Activated naive CD8-positive, alpha-beta T cell treated with anti-CD3 and anti-CD28 coated beads for 36 hours (primary cell): ENCODE data around the gene SPRN. TPM values are rescaled to one million over a fixed set of nuclear protein-coding genes. Genes with fewer than 3 reads are reported as not detected.

Source experiments
- DNase-seq: peaks from one replicate; pipeline ENCODE4 v3.0.0; 2021
- H3K27ac Mint-ChIP-seq: one replicate; pipeline ENCODE4 v1.8.0; 2022; ENCODE audit warnings: mild to moderate bottlenecking, moderate library complexity, mixed read lengths
- H3K27me3 Mint-ChIP-seq: one replicate; pipeline ENCODE4 v1.8.0; 2022; ENCODE audit warnings: mild to moderate bottlenecking, mixed read lengths
- H3K36me3 Mint-ChIP-seq: one replicate; pipeline ENCODE4 v1.8.0; 2021; ENCODE audit warnings: mild to moderate bottlenecking, mixed read lengths
- H3K4me1 Mint-ChIP-seq: one replicate; pipeline ENCODE4 v1.8.0; 2021; ENCODE audit warnings: mixed read lengths
- H3K4me3 Mint-ChIP-seq: one replicate; pipeline ENCODE4 v1.8.0; 2022; ENCODE audit warnings: mild to moderate bottlenecking, moderate library complexity, mixed read lengths
- H3K9me3 Mint-ChIP-seq: one replicate; pipeline ENCODE4 v1.8.0; 2022; ENCODE audit warnings: mixed read lengths
- total RNA-seq, 2 experiments: library from RNA; stranded (reverse); gene quantifications; one replicate each; pipeline ENCODE4 v1.2.3, GENCODE V29; 2021

Gene SPRN
- total RNA-seq, 2 experiments from 2014 or later: not detected

DNA sequence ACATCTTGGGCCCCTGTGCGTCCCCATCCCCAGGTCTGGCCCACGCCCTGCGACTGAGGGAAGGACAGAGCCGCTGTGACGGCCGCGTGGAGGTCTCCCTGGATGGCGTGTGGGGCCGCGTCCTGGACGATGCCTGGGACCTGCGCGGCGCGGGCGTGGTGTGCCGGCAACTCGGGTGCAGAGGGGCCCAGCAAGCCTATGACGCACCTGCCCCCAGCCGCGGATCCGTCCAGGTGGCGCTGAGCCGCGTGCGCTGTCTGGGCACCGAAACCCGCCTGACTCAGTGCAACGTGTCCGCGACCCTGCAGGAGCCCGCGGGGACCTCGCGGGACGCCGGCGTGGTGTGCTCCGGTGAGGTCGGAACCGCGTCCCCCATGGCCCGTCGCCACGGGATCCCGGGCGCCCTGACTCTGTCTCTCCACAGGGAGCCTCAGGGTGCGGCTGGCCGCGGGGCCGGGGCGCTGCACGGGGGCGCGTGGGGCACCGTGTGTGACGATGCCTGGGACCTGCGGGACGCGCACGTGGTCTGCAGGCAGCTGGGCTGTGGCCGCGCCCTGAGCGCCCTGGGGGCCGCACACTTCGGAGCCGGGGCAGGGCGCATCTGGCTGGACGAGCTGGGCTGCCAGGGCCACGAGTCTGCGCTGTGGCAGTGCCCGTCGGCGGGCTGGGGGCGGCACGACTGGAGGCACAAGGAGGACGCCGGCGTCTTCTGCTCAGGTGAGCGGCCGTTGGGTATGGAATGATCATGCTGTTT, 35.2 kb upstream of the SPRN start:
- no peak overlapping the region for H3K4me3 Mint-ChIP-seq
- no peaks in the 10 kb centered on the region for H3K27me3 Mint-ChIP-seq
- no peaks in the 10 kb centered on the region for H3K36me3 Mint-ChIP-seq
- H3K4me1 Mint-ChIP-seq: no peaks in the 10 kb centered on the region
- no peaks in the 10 kb centered on the region for H3K9me3 Mint-ChIP-seq
- DNase-seq: no peak
- H3K27ac Mint-ChIP-seq: no peak overlapping the region

DNA sequence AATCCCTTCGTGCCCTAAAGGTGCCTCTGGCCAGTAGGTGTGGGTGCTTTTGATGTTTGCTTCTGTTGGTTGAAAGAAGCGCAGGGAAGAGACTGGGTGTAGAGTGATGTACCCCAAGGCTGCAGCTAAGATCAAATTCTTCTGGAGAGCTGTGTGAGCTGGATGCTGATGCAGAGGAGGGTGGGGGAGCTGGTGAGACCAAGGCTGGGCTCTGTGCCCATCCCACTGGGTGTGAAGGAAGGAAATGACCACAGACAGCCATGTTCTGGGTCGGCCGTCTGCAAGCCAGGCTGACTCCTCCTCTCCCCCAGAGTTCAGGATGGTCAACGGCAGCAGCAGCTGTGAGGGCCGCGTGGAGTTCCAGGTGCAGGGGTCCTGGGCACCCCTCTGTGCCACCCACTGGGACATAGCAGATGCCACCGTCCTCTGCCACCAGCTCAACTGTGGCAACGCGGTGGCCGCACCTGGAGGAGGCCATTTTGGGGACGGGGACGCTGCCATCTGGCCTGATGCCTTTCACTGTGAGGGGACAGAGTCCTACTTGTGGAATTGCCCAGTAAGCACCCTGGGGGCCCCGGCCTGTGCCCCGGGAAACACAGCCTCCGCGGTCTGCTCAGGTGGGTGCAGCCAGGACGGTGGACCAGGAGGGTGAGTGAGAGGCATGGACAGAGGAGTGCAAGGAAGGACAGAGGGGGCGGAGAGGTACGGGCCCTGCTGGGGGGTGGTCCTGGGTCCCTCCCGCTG, 34.5 kb upstream of the SPRN start:
- H3K27ac Mint-ChIP-seq: no peak overlapping the region
- no peak overlapping the region for H3K4me3 Mint-ChIP-seq
- no peaks in the 10 kb centered on the region for H3K27me3 Mint-ChIP-seq
- no peak for DNase-seq
- H3K4me1 Mint-ChIP-seq: no peaks in the 10 kb centered on the region
- no peaks in the 10 kb centered on the region for H3K36me3 Mint-ChIP-seq
- no peaks in the 10 kb centered on the region for H3K9me3 Mint-ChIP-seq

DNA sequence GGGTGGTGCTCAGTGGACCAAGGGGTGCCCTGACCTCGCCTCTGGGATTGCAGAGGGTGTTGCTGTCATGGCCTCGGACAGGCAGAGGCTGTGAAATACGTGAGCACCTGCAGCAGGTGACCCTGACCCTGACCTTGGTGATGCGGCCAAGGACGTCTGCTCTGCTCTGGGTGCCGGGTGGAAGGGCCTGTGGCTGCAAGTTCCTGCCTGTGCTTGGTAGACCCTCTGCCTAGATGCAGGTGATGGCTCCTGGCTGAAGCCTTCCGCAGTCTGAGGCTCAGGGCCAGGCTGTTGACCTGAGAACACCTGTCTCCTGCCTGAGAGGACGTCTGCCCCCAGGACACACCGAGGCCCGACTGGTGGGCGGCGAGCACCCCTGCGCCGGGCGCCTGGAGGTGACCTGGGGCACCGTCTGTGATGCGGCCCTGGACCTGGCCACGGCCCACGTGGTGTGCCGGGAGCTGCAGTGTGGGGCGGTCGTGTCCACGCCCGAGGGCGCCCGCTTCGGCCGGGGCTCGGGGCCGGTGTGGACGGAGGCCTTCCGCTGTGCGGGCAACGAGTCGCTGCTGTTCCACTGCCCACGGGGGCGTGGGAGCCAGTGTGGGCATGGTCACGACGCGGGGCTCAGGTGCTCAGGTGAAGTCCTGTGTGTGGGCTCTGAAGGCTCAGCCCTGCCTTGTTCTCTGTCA, 33.7 kb upstream of the SPRN start:
- no peak for DNase-seq
- H3K27ac Mint-ChIP-seq: no peak overlapping the region
- no peaks in the 10 kb centered on the region for H3K9me3 Mint-ChIP-seq
- no peak overlapping the region for H3K4me3 Mint-ChIP-seq
- H3K27me3 Mint-ChIP-seq: no peaks in the 10 kb centered on the region
- H3K36me3 Mint-ChIP-seq: no peaks in the 10 kb centered on the region
- no peaks in the 10 kb centered on the region for H3K4me1 Mint-ChIP-seq

DNA sequence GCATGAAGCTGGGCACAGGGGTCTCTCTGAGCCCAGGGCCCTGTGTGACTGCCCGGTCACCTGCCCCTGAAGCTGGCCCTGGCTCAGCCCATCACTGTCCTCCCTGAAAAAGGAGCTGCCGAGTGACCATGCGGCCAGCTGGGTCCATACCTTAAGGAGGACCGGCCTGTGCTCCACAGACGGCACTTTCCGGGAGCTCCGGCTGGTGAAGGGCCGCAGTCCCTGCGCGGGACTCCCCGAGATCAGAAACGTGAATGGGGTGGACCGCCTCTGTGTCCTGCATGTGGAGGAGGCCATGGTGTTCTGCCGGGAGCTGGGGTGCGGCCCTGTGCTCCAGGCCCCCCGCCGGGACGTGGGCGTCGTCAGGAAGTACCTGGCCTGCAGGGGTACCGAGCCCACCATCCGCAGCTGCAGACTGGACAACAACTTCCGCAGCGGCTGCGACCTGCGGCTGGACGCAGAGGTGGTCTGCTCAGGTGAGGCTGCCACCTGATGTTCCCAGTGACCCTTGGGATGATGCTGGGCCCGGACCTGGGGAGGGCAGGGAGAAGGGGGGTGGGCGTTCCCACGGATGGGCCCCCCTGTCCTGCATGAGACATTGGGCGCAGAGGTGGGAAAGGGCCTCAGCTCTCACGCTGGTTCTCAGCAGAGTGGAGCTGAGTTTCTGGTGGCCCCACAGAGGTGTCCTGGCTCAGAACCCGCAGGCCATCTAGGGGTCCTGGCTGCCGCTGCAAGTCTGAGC, 32.8 kb upstream of the SPRN start:
- H3K27ac Mint-ChIP-seq: no peak overlapping the region
- H3K4me1 Mint-ChIP-seq: no peaks in the 10 kb centered on the region
- no peak for DNase-seq
- H3K36me3 Mint-ChIP-seq: no peaks in the 10 kb centered on the region
- H3K4me3 Mint-ChIP-seq: no peak overlapping the region
- no peaks in the 10 kb centered on the region for H3K9me3 Mint-ChIP-seq
- no peaks in the 10 kb centered on the region for H3K27me3 Mint-ChIP-seq

DNA sequence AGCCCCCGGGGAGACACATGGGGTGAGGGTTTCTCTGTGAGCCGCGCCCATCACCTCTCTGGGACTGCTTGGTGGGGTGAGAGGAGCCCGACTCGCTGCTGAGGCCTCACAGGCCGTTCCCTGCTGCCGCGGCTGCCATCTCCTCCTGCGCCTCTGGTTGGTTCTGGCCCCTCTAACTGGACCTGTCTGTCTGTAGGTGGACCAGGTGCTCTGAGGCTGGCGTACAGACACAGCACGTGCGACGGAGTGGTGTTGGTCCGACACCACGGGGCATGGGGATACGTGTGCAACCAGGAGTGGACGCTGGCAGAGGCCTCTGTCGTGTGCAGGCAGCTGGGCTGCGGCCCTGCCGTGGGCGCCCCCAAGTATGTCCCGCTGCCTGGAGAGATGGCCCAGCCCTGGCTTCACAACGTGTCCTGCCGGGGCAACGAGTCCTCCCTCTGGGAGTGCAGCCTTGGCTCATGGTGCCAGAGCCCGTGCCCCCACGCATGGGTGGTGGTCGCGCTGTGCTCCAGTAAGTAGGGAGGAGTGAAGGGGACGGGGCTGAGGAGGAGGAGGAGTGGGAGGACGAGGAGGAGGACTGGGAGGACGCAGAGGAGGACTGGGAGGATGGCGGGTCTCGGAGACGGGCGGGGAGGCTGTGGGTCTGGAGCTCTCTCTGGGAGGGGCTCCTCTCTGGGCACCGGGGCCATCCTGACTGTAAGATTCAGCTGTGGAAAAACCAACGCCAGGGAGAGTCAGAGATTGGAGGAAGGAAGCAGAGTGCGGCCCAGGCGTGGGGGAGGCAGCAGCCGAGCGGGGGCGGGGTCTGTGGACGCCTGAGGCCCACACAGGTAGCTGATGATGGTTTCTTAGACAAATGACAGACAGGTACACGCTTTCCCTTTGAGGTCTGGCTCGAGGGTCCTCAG, 31.9 kb upstream of the SPRN start:
- DNase-seq: no peak
- Mint-ChIP-seq H3K9me3 (no peaks in the 10 kb centered on the region), H3K27ac (no peak overlapping the region), H3K4me3 (no peak overlapping the region), H3K4me1 (no peaks in the 10 kb centered on the region), H3K27me3 (no peaks in the 10 kb centered on the region), H3K36me3 (no peaks in the 10 kb centered on the region)

DNA sequence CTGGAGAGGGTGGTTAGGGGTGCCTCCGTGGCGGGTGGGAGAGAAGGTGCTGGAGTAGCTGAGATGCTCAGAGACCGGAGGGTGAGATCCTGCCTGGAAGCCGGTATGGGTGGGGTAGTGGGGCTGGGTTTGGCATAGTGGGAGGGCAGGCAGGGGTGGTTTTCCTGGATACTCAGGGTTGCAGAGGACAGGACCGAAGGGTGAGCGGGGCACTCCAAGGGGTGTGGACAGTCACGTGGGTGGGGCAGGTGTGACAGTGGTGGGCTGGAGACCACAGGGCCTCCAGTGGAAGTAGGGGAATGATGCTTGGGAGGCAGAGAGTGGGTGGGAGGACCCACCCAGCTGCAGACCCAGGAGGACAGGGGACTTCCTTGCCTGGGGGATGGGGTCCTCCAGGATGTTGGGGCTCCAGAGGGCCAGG, 31.2 kb upstream of the SPRN start:
- Mint-ChIP-seq H3K36me3 (no peaks in the 10 kb centered on the region), H3K4me3 (no peak overlapping the region), H3K9me3 (no peaks in the 10 kb centered on the region), H3K4me1 (no peaks in the 10 kb centered on the region), H3K27ac (no peak overlapping the region), H3K27me3 (no peaks in the 10 kb centered on the region)
- no peak for DNase-seq

DNA sequence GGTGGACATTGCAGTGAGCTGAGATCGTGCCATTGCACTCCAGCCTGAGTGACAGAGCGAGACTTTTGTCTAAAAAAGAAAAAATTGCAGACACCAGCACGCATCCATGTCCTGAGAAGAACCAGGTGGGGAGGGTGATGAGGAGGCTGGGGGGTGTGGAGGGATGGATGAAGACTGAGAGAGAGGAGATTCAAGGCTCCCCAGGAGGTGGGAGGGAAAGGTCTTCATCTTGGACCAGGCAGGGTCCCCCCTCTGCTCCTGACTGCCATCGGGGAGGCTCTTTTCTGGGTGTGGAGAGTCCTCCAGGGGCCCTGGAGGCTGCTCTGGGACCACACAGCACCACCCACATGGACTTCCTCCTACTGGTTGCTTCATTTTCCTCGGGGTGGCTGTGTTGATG, 30.8 kb upstream of the SPRN start:
- Mint-ChIP-seq H3K27me3 (no peaks in the 10 kb centered on the region), H3K36me3 (no peaks in the 10 kb centered on the region), H3K4me1 (no peaks in the 10 kb centered on the region), H3K4me3 (no peak overlapping the region), H3K27ac (no peak overlapping the region), H3K9me3 (no peaks in the 10 kb centered on the region)
- no peak for DNase-seq

DNA sequence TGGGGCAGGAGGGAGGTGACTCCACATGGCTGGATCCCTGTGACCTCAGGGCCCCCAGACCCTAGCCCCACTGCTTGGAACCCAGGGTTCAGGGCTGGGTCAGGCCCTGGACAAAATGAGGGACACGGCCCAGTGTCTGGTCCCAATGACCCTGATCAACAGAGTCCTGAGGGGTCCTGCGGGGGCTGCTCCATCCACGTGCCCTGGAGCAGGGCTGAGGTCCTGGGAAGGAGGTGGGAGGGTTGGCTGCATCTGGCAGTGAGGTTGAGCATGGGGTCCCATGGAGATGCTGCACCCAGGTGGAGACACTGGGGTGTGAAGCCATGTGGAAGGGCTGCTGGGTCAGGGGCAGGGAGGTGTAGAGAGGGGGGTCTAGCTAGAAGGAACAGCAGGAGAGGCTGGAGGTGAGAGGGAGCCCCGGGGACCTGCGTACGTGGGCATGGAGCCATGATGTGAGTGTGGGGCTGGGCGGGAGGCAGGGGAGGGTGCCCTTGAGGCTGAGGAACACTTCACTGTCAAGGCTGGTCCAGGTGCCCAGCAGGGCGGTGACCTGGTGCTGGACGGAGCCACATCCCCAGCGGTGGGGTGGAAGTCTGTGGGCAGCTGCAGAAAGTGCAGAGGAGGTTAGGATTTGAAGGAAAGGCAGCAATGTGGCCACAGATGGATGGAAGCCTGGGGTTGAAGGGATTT, 29.9 kb upstream of the SPRN start:
- Mint-ChIP-seq H3K36me3 (no peaks in the 10 kb centered on the region), H3K27ac (no peak overlapping the region), H3K4me1 (no peaks in the 10 kb centered on the region), H3K27me3 (no peaks in the 10 kb centered on the region), H3K4me3 (no peak overlapping the region), H3K9me3 (peaks cover 2% of the 10 kb centered on the region)
- no peak for DNase-seq

DNA sequence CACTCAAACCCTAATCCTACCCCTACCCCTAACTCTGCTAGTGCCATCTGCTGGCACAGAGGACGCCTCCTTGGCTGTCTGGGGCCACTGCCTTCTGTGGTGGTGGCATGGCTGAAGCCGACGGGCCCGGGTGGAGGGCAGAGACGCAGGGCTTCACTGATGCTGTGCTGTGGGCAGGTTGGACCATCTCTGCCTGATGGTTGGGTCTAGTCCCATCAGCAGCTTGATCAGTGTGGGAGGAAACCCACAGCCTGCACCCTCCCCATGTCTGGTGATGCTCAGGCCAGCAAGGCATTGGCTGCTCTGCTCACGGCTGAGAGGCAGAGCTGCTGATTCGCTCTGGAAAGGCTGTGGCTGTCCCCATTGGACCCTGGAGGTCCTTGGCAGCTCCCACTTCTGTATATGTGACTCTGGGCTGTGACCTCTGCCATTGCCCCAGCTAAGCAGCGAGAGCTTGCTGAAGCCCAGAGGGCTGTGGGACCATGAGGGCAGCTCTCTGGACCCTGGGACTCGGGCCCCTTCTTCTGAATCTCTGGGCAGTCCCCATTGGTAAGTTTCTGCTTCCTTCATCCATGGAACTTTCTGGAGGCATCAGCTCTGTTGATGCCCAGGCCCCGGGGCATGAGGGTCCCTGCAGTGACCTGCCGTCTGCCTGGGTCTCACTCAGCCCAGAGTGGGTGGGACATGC, 29.2 kb upstream of the SPRN start, which contains the start of gene SCART1:
SCART1 (plus strand) TSS at position 430 of the 688 bp plus-strand sequence; CDS start at position 483, 53 bp downstream.
- Mint-ChIP-seq H3K9me3 (peaks cover 7% of the 10 kb centered on the region), H3K27ac (no peak within 1 kb of the TSS), H3K4me1 (no peaks in the 10 kb centered on the region), H3K36me3 (peaks cover under 1% of the 10 kb centered on the region), H3K4me3 (no peak within 1 kb of the TSS), H3K27me3 (peaks cover under 1% of the 10 kb centered on the region)
- DNase-seq: no peak

DNA sequence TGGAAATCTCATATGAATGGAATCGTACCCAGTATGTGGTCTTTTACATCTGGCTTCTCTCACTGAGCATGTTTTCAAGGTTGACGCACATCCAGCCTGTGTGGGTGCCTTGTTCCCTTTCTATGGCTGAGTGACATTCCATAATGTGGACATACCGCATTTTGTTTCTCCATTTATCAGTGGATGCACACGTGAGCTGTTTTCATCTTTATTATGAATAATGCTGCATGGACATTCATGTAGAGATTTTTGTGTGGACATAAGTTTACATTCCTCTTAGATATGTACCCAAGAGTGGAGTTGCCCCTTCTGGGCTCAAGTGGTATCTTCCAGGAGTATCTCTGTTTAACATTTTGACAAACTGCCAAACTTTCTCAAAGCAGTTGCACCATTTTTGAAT, 28.0 kb upstream of the SPRN start:
- H3K27ac Mint-ChIP-seq: no peak overlapping the region
- no peaks in the 10 kb centered on the region for H3K4me1 Mint-ChIP-seq
- no peak for DNase-seq

DNA sequence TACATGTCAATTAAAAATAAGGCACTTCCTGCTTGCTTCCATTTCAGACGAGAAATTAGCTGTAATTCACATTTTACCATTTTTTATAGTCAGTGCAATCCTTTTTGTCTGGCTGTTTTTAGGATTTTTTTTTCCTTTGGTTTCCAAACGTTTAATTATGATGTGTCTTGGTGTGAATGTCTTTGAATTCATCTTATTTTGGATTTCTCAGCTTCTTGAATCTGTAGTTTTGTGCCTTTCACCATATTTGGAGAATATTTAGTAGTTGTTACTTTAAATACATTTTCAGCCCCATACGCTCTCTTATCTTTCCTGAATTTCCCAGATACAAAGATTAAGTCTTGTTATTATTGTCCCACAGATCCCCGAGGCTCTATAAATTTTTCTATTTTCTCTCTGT, 26.9 kb upstream of the SPRN start:
- no peak for DNase-seq
- peaks cover 16% of the 10 kb centered on the region for H3K36me3 Mint-ChIP-seq
- H3K4me1 Mint-ChIP-seq: no peaks in the 10 kb centered on the region
- peaks cover 25% of the 10 kb centered on the region for H3K9me3 Mint-ChIP-seq
- no peak overlapping the region for H3K4me3 Mint-ChIP-seq
- no peak overlapping the region for H3K27ac Mint-ChIP-seq
- peaks cover 4% of the 10 kb centered on the region for H3K27me3 Mint-ChIP-seq

More for the DNA sequence above, 28.0 kb upstream of the SPRN start:
- Mint-ChIP-seq H3K27me3 (peaks cover 4% of the 10 kb centered on the region), H3K9me3 (peaks cover 17% of the 10 kb centered on the region), H3K36me3 (peaks cover 10% of the 10 kb centered on the region), H3K4me3 (no peak overlapping the region)

DNA sequence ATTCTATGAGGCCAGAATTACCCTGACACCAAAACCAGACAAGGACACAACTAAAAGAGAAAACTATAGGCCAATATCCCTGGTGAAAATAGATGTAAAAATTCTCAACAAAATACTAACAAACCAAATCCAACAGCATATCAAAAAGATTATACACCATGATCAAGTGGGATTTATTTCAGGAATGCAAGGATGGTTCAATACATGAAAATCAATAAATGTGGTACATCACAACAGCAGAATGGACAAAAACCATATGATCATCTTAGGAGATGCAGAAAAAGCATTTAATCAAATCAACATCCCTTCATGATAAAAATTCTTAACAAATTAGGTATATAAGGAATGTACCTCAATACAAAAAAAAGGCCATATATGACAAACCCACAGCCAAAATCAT, 23.7 kb upstream of the SPRN start:
- H3K36me3 Mint-ChIP-seq: peaks cover 25% of the 10 kb centered on the region
- no peak overlapping the region for H3K27ac Mint-ChIP-seq
- H3K27me3 Mint-ChIP-seq: peaks cover 4% of the 10 kb centered on the region
- H3K4me1 Mint-ChIP-seq: no peaks in the 10 kb centered on the region
- peaks cover 32% of the 10 kb centered on the region for H3K9me3 Mint-ChIP-seq
- DNase-seq: no peak
- H3K4me3 Mint-ChIP-seq: no peak overlapping the region

DNA sequence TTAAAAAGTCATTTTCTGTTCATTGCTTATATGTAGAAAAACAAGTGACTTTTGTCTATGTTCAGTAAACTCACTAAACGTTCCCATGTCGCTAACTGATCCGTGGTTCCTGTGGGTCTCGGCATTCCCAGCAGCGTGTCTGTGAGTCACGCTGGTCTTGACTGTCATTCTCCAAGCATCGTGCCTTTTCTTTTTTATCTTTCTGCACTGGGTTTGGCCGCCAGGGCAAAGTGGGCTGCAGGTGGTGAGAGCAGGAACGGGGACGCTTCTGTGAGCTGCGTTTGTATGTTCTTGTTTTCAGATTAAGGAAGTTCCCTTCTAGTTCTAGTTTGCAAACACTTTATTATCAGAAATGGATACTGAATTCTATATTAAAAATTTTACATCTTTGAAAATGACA, 22.6 kb upstream of the SPRN start:
- Mint-ChIP-seq H3K4me3 (no peak overlapping the region), H3K27ac (no peak overlapping the region), H3K27me3 (peaks cover 4% of the 10 kb centered on the region), H3K9me3 (peaks cover 32% of the 10 kb centered on the region), H3K36me3 (peaks cover 26% of the 10 kb centered on the region), H3K4me1 (peaks cover 6% of the 10 kb centered on the region)
- DNase-seq: no peak
